Sigmoid colon (tissue), 7 donors: ENCODE data around the gene TFE3. TPM values are rescaled to one million over a fixed set of nuclear protein-coding genes. Genes with fewer than 3 reads are reported as not detected.

Experiments used
- DNase-seq: peaks from one replicate; pipeline ENCODE4 v3.0.0-alpha.2; 2019
- H3K27ac ChIP-seq, 4 donors: fragments of 200-600 bp; sonication (generic); one replicate each; pipeline ENCODE4 v1.5.1; 2016 to 2019; ENCODE audit warnings: mild to moderate bottlenecking in 1 of 4
- H3K27me3 ChIP-seq, 3 donors: fragments of 200-600 bp; sonication (generic); one replicate each; pipeline ENCODE4 v1.5.1; 2019; ENCODE audit warnings: mild to moderate bottlenecking in 1 of 3
- H3K36me3 ChIP-seq, 4 donors: fragments of 200-600 bp; sonication (generic); one replicate each; pipeline ENCODE4 v1.5.1; 2016 to 2019
- H3K4me1 ChIP-seq, 4 donors: fragments of 200-600 bp; sonication (generic); one replicate each; pipeline ENCODE4 v1.5.1; 2017 to 2019
- H3K4me3 ChIP-seq, 4 donors: fragments of 200-600 bp; sonication (generic); one replicate each; pipeline ENCODE4 v1.5.1; 2017 to 2019; ENCODE audit warnings: mild to moderate bottlenecking in 2 of 4, moderate library complexity in 1 of 4
- H3K9me3 ChIP-seq, 4 donors: fragments of 200-600 bp in 3 of 4; sonication (generic) in 3 of 4; one replicate each; pipeline versions ENCODE4 v1.5.1 to v1.6.1; 2013 to 2019
- CTCF ChIP-seq, 4 experiments: fragments of 450-650 bp in 3 of 4; fragments of 200-600 bp in 1 of 4; IDR thresholded peaks; one replicate each; pipeline ENCODE4 v1.5.1; 2016 to 2019; ENCODE audit warnings: antibody characterized with exemption in 4 of 4, mild to moderate bottlenecking in 3 of 4, moderate library complexity in 2 of 4
- EP300 ChIP-seq, 4 donors: sonication (generic); formaldehyde crosslinking; IDR thresholded peaks; one replicate each; pipeline ENCODE4 v1.6.1; 2017; ENCODE audit warnings: antibody characterized with exemption in 4 of 4
- POLR2A ChIP-seq, 2 donors: fragments of 450-650 bp; IDR thresholded peaks; one replicate each; pipeline ENCODE4 v1.6.1; 2016; ENCODE audit warnings: antibody characterized with exemption in 2 of 2, mild to moderate bottlenecking in 2 of 2, moderate library complexity in 2 of 2
- POLR2AphosphoS5 ChIP-seq, 4 donors: sonication (generic); formaldehyde crosslinking; IDR thresholded peaks; one replicate each; pipeline ENCODE4 v1.6.1; 2017; ENCODE audit warnings: antibody characterized with exemption in 4 of 4
- WGBS, 2 donors: extraction: QIAGEN DNeasy Blood & Tissue Kit; methylation state at CpG; one replicate each; pipeline ENCODE4 v1.1.7; 2013; 5-methylcytosine and 5-hydroxymethylcytosine counted together
- intact Hi-C: fragments of 100-400 bp; cut with DNase I; formaldehyde crosslinking; loops from one replicate; pipeline ENCODE4 v1.15.1; 2023
- polyA plus RNA-seq, 3 donors: library from polyadenylated mRNA; stranded (reverse); fragments of 200-250 nt; gene quantifications; one replicate each; pipeline ENCODE4 v1.2.3, GENCODE V29; 2013
- total RNA-seq, 4 donors: library from RNA; depleted of rRNA; stranded (reverse); fragments of >200 nt; gene quantifications; one replicate each; pipeline ENCODE4 v1.1.0, GENCODE V29; 2016
- donor health status: healthy with polysubstance abuse.
- donor health status: Bipolar disorder and iron deficiency.
- donor health status: healthy.

The TFE3 gene
- total and polyA plus RNA-seq, 7 donors: 21.0 to 69.8 (median 38.3) TPM

DNA sequence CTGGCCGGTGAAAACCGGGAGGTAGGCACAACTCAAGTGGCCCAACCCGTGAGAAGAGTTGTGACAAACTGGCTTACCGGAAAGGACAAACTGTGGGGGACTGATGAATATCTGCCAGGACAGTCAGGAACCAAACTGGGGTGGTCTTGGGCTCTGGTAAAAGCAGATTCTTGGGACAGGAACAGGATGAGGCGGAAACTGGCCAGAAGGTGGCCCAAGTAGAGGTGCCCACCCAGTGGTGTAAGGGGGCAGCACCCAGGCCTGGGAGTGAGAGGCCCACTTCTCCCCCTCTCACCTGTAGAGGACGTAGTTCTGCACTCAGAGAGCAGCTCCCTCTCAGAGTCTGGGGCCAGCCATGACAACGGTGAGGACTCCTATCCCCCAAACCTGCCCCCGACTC, 21.6 kb upstream of the TFE3 start:
- H3K27me3 ChIP-seq: no peaks in the 10 kb centered on the region
- H3K36me3 ChIP-seq: no peaks in the 10 kb centered on the region
- intact Hi-C loops: loop anchor here (10.0 kb wide), 1 partner anchor 60 kb away; the partner anchor contains the start of gene GPKOW
- no peak overlapping the region for H3K27ac ChIP-seq
- 89 to 95% methylated on average over 8 of the region's 8 CpGs for WGBS, 2 donors
- no peak for TF ChIP-seq POLR2A (IDR thresholded peaks at IDR 0.05)
- no peak for TF ChIP-seq CTCF (IDR thresholded peaks at IDR 0.05)
- no peak for TF ChIP-seq POLR2AphosphoS5 (IDR thresholded peaks at IDR 0.05)
- TF ChIP-seq EP300 (IDR thresholded peaks at IDR 0.05): no peak
- H3K4me1 ChIP-seq: no peaks in the 10 kb centered on the region
- H3K9me3 ChIP-seq: no peaks in the 10 kb centered on the region
- DNase-seq: no peak
- no peak overlapping the region for H3K4me3 ChIP-seq

DNA sequence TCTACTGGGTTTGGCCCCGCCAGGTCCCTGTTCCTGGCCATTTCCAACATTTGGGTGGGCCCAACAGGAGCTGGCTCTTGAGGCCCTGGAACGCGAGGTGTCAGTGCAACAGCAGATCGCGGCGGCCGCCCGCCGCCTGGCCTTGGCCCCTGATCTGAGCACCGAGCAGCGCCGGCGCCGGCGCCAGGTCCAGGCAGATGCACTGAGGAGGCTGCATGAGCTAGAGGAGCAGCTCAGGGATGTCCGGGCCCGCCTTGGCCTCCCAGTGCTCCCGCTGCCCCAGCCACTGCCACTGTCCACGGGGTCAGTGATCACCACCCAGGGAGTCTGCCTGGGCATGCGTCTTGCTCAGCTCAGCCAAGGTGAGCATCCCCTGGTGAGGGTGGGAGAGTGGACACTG, 21.1 kb upstream of the TFE3 start:
- no peak overlapping the region for H3K27ac ChIP-seq
- no peaks in the 10 kb centered on the region for H3K27me3 ChIP-seq
- DNase-seq: peak; percentile 53
- intact Hi-C loops: loop anchor here (10.0 kb wide), 1 partner anchor 60 kb away; the partner anchor contains the start of gene GPKOW
- H3K4me1 ChIP-seq: no peaks in the 10 kb centered on the region
- no peak for TF ChIP-seq POLR2AphosphoS5 (IDR thresholded peaks at IDR 0.05)
- no peak for TF ChIP-seq POLR2A (IDR thresholded peaks at IDR 0.05)
- no peak for TF ChIP-seq CTCF (IDR thresholded peaks at IDR 0.05)
- no peak for TF ChIP-seq EP300 (IDR thresholded peaks at IDR 0.05)
- no peak overlapping the region for H3K4me3 ChIP-seq
- no peaks in the 10 kb centered on the region for H3K36me3 ChIP-seq
- no peaks in the 10 kb centered on the region for H3K9me3 ChIP-seq
- 95 to 96% methylated on average over 20 of the region's 20 CpGs for WGBS, 2 donors

DNA sequence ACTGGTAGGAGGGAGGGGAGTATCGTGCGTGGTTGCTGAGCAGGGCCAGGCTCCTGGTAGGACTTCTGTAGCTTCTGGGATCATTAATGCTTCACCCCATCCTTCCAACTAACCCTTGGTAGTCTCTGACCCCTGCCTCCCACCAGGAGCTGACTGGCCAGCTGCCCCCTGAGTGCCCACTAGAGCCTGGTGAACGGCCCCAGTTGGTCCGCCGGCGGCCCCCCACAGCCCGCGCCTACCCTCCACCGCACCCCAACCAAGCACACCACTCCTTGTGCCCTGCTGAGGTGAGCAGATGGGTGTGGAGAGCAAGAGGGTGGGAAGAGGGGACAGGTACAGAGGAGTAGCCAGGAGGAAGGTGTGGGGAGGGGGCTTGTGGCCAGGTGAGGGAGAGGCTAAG, 20.6 kb upstream of the TFE3 start:
- WGBS, 2 donors: 96 to 98% methylated on average over 9 of the region's 9 CpGs
- TF ChIP-seq EP300 (IDR thresholded peaks at IDR 0.05) (no peak), POLR2A (IDR thresholded peaks at IDR 0.05) (no peak), POLR2AphosphoS5 (IDR thresholded peaks at IDR 0.05) (no peak), CTCF (IDR thresholded peaks at IDR 0.05) (no peak)
- Histone ChIP-seq H3K36me3 (no peaks in the 10 kb centered on the region), H3K4me3 (no peak overlapping the region), H3K27me3 (no peaks in the 10 kb centered on the region), H3K27ac (no peak overlapping the region), H3K9me3 (no peaks in the 10 kb centered on the region), H3K4me1 (no peaks in the 10 kb centered on the region)
- intact Hi-C loops: loop anchor here (10.0 kb wide), 1 partner anchor 61 kb away; the partner anchor contains the start of gene GPKOW
- no peak for DNase-seq

DNA sequence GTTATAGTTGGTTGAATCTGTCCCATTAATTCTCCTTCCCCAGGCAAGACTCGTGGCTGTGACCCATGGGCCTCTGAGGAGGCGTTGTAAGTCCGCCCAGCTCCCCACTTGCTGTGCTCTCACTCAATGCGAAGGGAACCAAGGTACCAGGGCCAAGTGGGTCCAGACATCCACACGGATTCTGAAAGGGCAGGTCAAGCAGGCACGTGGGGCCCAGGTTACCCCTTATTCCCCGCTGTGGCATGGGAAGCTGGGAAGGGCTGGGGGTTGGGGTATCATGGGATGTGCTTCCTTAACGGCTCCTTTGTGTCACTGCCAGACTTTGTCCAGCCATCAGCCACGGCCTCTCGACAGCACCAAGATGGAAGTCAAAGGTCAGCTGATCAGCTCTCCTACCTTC, 18.8 kb upstream of the TFE3 start:
- intact Hi-C loops: loop anchor here (10.0 kb wide), 1 partner anchor 63 kb away; the partner anchor contains the start of gene GPKOW
- TF ChIP-seq CTCF (IDR thresholded peaks at IDR 0.05): no peak
- TF ChIP-seq POLR2A (IDR thresholded peaks at IDR 0.05): no peak
- TF ChIP-seq EP300 (IDR thresholded peaks at IDR 0.05): no peak
- Histone ChIP-seq H3K4me3 (no peak overlapping the region), H3K27me3 (no peaks in the 10 kb centered on the region), H3K9me3 (no peaks in the 10 kb centered on the region), H3K36me3 (no peaks in the 10 kb centered on the region), H3K4me1 (no peaks in the 10 kb centered on the region), H3K27ac (no peak overlapping the region)
- WGBS, 2 donors: 82 to 86% methylated on average over 10 of the region's 10 CpGs
- DNase-seq: no peak

- no peak for DNase-seq
- Histone ChIP-seq H3K9me3 (no peaks in the 10 kb centered on the region), H3K4me1 (no peaks in the 10 kb centered on the region), H3K4me3 (no peak overlapping the region), H3K27me3 (no peaks in the 10 kb centered on the region), H3K27ac (no peak overlapping the region), H3K36me3 (no peaks in the 10 kb centered on the region)
- 86 to 92% methylated on average over 7 of the region's 7 CpGs for WGBS, 2 donors
- no peak for TF ChIP-seq POLR2AphosphoS5 (IDR thresholded peaks at IDR 0.05)
- no peak for TF ChIP-seq POLR2A (IDR thresholded peaks at IDR 0.05)
- TF ChIP-seq EP300 (IDR thresholded peaks at IDR 0.05): no peak
- no peak for TF ChIP-seq CTCF (IDR thresholded peaks at IDR 0.05)
- intact Hi-C loops: loop anchor here (10.0 kb wide), 1 partner anchor 63 kb away; the partner anchor contains the start of gene GPKOW
Measured at GRCh38 chrX:49061490-49061889, 18.3 kb upstream of the TFE3 start.
